ENCODE results near the gene GALT.
"Not testable (repeated sequence)": the region's sequence is repeated elsewhere in the genome, so short reads cannot be mapped to it uniquely, and the experiment has no call there.

DNA sequence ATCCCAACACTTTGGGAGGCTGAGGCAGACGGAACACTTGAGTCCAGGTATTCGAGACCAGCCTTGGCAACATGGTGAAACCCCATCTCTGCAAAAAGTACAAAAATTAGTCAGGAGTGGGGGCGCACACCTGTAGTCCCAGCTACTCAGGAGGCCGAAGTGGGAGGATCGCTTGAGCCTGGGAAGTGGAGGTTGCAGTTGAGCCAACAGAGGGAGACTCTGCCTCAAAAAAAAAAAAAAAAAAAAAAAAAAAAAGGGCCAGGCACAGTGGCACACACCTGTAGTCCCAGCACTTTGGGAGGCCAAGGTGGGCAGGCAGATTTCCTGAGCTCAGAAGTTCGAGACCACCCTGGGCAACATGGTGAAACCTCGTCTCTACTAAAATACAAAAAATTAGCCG lies 7.2 kb upstream of the GALT start:
- TF ChIP-seq, protein P1, sequence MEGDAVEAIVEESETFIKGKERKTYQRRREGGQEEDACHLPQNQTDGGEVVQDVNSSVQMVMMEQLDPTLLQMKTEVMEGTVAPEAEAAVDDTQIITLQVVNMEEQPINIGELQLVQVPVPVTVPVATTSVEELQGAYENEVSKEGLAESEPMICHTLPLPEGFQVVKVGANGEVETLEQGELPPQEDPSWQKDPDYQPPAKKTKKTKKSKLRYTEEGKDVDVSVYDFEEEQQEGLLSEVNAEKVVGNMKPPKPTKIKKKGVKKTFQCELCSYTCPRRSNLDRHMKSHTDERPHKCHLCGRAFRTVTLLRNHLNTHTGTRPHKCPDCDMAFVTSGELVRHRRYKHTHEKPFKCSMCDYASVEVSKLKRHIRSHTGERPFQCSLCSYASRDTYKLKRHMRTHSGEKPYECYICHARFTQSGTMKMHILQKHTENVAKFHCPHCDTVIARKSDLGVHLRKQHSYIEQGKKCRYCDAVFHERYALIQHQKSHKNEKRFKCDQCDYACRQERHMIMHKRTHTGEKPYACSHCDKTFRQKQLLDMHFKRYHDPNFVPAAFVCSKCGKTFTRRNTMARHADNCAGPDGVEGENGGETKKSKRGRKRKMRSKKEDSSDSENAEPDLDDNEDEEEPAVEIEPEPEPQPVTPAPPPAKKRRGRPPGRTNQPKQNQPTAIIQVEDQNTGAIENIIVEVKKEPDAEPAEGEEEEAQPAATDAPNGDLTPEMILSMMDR (IDR thresholded peaks at IDR 0.05; ENCODE audit: low read depth, low read length, poor library complexity, severe bottlenecking): not testable (repeated sequence)
- TF ChIP-seq EZH2phosphoT487 (IDR thresholded peaks at IDR 0.05; ENCODE audit: borderline replicate concordance, low read length): not testable (repeated sequence)

All from DOHH2 (cell line).